HCT116 (cell line): Measurements from ENCODE around the gene LIPT2.

Experiments
- CBX3 ChIP-seq: IDR thresholded peaks from 2 replicates; pipeline ENCODE4 v1.6.1; 2012; ENCODE audit warnings: low read depth
- CEBPB ChIP-seq: IDR thresholded peaks from 2 replicates; pipeline ENCODE4 v1.6.1; 2012; ENCODE audit warnings: low read depth
- EZH2phosphoT487 ChIP-seq: fragments of 200-600 bp; IDR thresholded peaks from 2 replicates; pipeline ENCODE4 v1.6.1; 2018; ENCODE audit warnings: antibody characterized with exemption, borderline replicate concordance
- JUND ChIP-seq: IDR thresholded peaks from 2 replicates; pipeline ENCODE4 v1.6.1; 2012
- POLR2A ChIP-seq: IDR thresholded peaks from 2 replicates; pipeline ENCODE4 v1.7.0; 2011; ENCODE audit warnings: borderline replicate concordance; ENCODE audit not compliant: insufficient read depth, insufficient read length; ENCODE audit errors: extremely low read depth
- ZFX ChIP-seq: fragments of 450-650 bp; IDR thresholded peaks from 2 replicates; pipeline ENCODE4 v1.6.1; 2017
- TF ChIP-seq, protein P1 (sequence below), 3 experiments: fragments of 200-600 bp in 1 of 3; sonication (generic) in 1 of 3; IDR thresholded peaks in 2 of 3; conservative IDR thresholded peaks in 1 of 3; 2 replicates each; pipeline ENCODE4 v1.5.1; 2012 to 2017; ENCODE audit warnings: low read depth in 2 of 3, low read length in 2 of 3, antibody characterized with exemption in 1 of 3, borderline replicate concordance in 1 of 3, control low read depth in 1 of 3, mild to moderate bottlenecking in 1 of 3, mixed read lengths in 1 of 3, mixed run types in 1 of 3, moderate library complexity in 1 of 3; ENCODE audit not compliant: insufficient read depth in 1 of 3

DNA sequence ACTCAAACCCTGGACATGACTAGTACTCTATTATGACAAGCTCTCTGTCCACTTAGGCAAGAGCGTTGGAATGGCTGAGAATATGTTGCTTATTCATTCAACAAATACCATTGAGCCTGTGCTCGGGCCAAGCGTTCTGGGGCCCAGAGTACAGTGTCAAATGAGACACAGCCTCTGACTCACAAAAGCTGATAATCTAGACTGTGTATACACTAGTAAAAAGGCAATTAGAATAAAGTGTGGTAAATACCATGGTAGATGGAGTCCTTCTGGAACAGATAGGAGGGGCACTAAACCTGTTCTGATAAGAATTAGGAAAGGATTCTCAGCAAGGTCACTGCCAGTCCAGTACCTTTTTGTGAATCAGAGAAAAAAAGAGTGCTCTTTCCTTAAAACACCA, 50.9 kb downstream of the LIPT2 start:
- TF ChIP-seq, protein P1, sequence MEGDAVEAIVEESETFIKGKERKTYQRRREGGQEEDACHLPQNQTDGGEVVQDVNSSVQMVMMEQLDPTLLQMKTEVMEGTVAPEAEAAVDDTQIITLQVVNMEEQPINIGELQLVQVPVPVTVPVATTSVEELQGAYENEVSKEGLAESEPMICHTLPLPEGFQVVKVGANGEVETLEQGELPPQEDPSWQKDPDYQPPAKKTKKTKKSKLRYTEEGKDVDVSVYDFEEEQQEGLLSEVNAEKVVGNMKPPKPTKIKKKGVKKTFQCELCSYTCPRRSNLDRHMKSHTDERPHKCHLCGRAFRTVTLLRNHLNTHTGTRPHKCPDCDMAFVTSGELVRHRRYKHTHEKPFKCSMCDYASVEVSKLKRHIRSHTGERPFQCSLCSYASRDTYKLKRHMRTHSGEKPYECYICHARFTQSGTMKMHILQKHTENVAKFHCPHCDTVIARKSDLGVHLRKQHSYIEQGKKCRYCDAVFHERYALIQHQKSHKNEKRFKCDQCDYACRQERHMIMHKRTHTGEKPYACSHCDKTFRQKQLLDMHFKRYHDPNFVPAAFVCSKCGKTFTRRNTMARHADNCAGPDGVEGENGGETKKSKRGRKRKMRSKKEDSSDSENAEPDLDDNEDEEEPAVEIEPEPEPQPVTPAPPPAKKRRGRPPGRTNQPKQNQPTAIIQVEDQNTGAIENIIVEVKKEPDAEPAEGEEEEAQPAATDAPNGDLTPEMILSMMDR (IDR thresholded peaks at IDR 0.05 in 2 of 3, conservative IDR thresholded peaks at IDR 0.05 in 1 of 3; ENCODE audit: borderline replicate concordance in 1 of 3, insufficient read depth in 1 of 3, low read depth in 2 of 3, low read length in 2 of 3): no peak
- TF ChIP-seq ZFX (no peak), CBX3 (no peak), CEBPB (no peak), POLR2A (no peak), JUND (no peak), EZH2phosphoT487 (no peak)
